Measurements from ENCODE around the gene SKOR1. TPM values are rescaled to one million over a fixed set of nuclear protein-coding genes. Genes with fewer than 3 reads are reported as not detected.
A peak's percentile ranks its signal among the peaks of the same experiment; 100 is the strongest.

The SKOR1 gene
- total RNA-seq, 1 experiment from 2014 or later: 0.05 TPM

DNA sequence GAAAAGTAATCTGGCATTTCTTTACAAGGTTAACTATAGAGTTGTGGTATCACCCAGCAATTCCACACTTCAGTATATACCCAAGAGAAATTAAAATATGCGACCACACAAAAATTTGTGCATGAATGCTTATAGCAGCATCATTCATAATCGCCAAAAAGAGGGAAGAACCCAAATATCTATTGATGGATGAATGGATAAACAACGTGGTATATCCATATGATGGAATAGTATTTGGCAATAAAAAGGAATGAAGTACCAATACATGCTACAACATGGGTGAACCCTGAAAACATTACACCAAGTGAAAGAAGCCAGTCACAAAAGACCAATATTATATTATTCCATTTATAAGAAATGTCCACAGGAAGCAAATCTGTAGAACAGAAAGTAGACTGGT, 8.6 kb upstream of the SKOR1 start:
- no peak for DNase-seq (ENCODE audit: extremely low read depth, low read depth)

DNA sequence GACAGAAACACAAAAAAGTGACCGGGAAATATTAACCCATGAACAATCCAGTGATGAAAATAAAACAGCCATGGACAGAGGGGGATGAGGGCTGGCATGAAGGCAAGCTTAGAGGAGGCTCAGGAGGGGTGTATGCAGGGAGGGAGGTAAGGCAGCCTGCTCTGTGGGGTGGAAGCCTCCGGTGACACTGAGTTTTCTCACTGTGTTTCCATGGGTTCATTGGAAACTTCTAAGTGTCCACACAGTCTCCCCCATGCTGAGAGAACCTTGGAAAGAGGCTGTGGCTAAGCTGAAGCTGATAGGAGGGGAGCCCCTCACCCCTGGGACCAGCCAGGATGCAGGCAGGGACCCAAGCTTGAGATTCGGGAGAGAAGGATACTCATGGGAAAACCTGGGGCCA, 6.8 kb upstream of the SKOR1 start:
- no peak for DNase-seq (ENCODE audit: extremely low read depth, low read depth)

DNA sequence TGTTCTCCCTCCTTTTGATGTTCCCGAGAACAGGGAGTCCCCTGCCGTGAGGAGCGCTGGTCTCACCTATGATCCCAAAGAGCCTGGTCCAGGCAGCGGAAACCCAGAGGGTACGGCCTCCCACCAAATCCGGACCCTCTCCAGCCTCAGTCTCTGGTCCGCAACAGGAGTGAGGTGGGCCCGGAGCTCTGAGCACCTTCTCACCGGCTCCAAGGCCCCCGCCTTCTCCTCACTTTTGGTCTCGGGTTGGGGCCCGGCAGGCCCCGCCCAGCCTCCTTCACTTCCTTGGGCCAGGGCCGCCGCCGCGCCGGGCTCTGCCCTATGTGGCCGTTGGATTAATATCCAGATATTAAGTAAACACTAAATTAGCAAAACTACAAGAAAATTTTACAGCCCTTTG, 5.7 kb upstream of the SKOR1 start:
- no peak for DNase-seq (ENCODE audit: extremely low read depth, low read depth)

DNA sequence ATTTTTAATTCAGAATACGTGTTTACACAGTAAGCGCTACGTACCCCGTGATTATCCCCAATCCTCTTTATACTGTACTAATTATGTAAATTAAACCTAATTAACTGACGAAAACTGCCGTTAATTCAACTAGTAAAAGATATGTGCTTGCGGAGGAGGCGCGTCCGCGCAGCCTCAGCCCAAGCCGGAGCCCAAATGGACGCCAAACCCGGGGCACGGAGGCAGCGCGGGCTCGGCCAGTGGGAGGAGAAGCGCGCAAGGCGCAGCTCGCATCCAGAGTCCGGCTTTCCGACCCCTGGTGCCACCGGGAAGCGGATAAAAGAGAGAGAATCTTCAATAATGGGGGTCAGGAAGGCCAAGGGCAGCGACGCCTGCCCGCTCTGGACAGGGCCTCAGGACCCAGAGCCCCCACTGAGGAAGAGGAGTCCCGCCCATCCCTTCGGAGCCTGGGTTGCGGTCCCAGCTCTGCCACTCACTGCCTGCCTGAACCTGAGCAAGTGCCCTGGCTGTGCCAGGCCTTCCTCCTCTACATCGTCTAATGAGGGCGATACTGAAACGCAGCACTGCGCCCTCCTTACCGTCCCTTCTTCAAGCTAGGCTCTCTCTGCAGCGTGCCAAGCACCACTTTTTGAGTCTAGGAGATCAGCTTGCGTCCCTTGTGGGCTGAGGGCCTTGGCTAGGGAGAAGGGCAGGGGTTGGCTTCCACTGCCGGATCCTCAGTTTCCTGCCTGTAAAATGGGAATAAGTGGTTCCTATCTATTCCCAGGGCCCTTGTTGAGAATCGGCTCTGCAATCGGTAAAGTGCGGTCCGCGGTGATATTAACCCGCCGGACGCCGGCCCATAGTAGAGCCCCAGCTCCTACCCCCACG, 5.0 kb upstream of the SKOR1 start:
- no peak for DNase-seq (ENCODE audit: extremely low read depth, low read depth)

DNA sequence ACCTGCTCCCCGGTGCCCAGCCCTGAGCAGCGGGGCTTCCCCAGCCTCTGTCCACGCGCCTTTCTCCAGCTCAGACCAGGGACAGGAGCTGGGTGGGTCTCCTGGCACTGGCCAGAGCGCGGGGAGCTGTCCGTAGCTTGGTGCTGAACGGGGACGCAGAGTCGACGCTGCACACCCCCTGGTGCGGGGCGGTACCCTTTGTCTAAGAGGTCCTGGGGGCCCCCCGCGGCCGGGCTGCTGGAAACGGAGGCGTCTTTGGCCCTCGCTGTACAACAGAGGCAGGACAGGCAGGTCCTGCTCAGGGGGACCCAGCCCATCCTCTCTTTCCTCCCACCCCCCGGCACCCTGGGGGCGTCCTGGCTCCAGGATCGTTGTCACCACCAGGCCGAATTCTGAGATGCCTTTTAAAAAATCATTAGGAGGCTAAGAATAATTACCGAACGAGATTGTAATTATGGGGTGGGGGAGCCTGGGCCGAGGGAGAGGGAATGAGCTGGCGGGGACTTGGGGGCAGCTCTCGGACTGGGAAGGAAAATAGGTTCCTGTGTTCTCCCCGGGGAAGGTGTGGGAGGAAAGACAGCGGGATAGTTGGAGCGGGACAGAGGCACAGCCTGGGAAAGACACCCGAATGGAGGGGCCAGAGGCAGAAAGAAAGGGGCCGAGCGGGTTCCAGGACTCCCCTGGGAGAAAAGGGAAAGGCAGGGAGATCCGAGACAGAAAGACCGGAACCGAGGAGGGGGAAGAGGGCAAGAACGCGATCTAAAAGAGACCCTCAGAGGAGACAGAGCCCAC, 4.1 kb upstream of the SKOR1 start:
- DNase-seq (ENCODE audit: extremely low read depth, low read depth): peak; percentile 26

DNA sequence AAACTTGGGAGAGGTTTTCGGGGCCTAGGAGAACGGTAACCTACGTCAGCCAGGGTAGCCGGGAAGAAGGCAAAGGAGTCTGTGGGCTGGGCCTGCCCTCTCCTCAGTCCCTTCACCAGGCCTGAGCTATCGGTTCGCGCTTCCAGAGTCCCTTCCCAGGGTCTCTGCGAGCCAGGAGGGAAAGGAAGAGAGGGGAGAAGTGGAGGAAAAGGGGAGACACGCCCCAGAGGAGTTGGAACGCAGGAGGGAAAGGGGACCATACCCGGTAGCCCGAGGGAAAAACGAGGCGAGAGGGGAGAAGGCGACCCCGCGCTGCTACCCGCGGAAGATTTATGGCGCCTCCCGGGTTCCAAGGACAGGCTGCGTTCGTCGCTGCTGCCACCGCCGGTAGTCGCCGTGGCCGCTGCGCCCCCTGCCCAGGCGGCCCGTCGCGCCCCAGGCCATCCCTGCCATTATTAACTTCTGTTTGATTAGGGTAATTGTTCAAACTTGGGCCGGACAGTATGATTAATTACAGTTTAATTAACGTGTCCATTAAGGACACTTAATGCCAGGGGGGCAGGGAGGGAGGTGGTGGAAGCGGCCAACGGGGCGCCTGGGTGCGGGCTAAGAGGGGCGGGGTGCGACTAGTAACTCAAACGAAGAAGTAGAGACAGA, 3.4 kb upstream of the SKOR1 start:
- no peak for DNase-seq (ENCODE audit: extremely low read depth, low read depth)

DNA sequence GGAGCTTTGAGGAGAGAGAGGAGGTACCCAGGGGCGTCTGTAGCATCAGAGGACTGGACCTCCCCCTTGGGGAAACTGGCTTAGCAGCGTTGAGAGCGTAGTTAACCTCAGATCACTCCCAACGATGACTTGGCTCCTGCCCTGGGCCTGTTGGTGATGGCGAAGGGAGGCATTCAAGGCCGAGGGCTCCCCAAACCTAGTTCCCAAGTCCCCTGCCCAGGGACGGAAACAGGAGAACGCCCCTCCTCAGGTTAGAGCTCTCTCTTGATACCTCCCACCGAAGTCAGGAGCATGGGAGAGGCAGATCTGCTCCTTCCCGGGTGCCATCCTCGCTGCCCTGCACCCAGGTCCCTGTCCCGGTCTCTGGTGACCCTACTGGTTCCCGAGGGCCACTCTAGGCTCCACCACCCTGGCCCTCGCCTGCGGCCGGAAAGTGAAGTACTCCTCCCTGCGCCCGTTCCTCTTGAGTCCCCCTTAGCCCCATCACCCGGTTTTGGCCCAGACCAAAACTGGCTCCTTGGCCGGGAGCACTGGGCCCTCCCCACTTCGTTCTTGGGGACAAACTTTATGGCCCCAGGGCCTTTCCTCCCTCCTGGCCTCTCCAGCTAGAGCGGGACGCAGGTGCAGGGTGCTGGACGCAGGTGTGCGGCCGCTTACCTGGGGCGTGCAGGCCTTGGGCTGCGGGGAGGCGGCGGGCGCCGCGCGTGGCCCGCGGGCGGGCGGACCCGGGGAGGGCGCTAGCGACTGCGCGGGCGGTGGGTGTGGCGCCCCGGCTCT, 2.6 kb upstream of the SKOR1 start:
- no peak for DNase-seq (ENCODE audit: extremely low read depth, low read depth)

DNA sequence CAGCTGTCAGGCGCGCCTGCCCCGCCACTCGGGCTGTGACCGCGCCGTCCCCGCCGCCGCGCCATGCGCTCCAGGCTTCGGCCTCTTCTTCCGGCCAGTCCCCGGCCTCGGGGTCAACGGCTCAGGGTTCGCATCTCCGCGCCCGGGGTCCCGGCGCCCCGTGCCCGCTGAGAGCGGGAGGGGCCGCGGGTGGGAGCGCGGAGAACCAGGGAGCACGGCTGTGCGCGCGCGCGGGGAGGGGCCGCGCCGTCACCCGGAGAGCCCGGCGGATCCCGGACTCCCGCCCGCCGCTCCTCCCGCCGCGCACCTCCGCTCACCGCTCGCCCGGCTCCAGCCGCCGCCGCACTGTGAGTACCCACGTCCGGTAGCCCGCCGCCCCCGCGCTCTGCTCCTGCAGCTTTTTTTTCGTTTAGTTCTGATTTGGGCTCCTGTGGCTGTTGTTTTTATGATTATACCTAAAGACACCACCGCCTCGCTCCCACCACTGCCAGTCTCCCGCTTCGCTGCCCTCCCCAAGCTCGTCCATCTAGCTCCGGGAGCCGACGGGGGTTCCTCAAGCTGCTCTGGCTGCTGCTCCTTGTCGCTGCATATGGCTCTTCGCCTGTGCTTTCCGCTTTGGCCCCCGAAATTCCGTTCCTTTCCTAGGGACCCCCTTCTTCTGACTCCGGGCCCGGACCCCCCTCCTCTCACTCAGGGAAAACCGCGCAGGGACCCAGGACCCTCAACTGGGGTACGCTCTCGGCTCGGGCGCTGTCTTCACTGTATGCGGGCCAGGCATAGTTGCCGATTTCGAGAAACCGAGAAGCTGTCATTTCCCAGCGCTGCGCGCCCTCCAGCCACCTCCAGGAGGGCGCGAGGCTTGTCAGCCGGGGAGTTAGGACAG, 1.8 kb upstream of the SKOR1 start:
- DNase-seq (ENCODE audit: extremely low read depth, low read depth): no peak

DNA sequence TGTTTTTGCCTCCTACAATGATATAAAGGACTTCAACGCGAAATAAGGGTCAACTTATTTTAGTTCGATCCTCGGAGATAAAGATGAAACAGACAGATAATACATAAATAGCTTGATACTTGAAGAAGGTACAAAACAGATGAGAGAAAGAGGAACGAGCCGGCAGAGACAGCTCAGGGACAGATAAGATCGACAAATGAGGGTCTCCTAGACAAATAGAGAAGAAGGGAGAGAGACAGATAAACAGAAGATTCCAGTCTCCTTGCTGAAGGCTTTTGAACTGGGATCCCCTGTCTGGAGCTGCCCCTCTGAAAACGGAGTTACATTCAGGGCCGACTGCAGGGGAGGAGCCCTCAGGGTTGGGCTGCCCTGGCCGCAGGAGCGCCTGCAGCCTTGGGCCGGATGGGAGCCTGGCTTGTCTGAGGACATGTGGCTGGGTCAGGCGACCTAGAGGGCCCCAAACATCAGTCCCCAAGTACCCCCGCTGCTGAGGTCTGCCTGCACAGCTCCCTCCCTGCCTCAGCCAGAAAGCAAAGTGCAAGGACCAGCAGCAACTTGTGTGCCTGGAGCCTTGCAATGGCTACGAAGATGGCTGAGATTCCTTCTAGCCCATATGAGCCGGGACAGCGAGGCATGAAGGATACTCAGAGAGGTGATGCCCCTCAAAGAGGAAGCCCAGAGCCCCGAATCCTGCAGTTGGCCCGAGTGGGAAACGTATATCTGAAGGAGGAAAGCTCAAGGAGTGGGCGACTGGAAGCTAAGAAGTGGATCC, 926 bp upstream of the SKOR1 start:
- DNase-seq (ENCODE audit: extremely low read depth, low read depth): no peak

DNA sequence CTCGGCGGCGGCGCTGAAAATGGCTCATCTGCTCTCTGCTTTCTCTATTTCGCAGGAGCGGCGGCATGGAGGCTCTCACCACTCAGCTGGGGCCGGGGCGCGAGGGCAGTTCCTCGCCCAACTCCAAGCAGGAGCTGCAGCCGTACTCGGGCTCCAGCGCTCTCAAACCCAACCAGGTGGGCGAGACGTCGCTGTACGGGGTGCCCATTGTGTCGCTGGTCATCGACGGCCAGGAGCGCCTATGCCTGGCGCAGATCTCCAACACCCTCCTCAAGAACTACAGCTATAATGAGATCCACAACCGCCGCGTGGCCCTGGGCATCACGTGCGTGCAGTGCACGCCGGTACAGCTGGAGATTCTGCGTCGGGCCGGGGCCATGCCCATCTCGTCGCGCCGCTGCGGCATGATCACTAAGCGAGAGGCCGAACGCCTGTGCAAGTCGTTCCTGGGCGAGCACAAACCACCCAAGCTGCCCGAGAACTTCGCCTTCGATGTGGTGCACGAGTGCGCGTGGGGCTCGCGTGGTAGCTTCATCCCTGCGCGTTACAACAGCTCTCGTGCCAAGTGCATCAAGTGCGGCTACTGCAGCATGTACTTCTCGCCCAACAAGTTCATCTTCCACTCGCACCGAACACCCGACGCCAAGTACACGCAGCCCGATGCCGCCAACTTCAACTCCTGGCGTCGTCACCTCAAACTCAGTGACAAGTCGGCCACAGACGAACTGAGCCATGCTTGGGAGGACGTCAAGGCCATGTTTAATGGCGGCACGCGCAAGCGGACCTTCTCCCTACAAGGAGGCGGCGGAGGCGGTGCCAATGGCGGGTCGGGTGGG, 790 bp downstream of the SKOR1 start:
- DNase-seq (ENCODE audit: extremely low read depth, low read depth): no peak

DNA sequence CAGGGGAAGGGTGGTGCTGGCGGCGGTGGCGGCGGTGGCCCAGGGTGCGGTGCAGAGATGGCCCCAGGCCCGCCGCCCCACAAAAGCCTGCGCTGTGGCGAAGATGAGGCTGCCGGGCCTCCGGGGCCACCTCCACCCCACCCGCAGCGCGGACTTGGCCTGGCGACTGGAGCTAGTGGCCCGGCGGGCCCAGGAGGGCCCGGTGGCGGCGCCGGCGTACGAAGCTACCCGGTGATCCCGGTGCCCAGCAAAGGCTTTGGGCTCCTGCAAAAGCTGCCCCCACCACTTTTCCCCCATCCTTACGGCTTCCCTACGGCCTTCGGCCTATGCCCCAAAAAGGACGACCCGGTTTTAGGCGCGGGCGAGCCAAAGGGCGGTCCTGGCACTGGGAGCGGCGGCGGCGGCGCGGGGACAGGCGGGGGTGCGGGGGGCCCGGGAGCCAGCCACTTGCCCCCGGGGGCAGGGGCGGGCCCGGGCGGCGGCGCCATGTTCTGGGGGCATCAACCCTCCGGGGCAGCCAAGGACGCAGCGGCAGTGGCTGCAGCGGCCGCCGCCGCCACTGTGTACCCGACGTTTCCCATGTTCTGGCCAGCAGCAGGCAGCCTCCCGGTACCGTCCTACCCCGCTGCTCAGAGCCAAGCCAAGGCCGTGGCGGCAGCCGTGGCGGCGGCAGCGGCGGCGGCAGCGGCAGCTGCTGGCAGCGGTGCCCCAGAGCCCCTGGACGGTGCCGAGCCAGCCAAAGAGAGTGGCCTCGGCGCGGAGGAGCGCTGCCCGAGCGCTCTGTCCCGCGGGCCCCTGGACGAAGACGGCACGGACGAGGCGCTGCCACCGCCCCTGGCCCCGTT, 1.6 kb downstream of the SKOR1 start:
- no peak for DNase-seq (ENCODE audit: extremely low read depth, low read depth)

DNA sequence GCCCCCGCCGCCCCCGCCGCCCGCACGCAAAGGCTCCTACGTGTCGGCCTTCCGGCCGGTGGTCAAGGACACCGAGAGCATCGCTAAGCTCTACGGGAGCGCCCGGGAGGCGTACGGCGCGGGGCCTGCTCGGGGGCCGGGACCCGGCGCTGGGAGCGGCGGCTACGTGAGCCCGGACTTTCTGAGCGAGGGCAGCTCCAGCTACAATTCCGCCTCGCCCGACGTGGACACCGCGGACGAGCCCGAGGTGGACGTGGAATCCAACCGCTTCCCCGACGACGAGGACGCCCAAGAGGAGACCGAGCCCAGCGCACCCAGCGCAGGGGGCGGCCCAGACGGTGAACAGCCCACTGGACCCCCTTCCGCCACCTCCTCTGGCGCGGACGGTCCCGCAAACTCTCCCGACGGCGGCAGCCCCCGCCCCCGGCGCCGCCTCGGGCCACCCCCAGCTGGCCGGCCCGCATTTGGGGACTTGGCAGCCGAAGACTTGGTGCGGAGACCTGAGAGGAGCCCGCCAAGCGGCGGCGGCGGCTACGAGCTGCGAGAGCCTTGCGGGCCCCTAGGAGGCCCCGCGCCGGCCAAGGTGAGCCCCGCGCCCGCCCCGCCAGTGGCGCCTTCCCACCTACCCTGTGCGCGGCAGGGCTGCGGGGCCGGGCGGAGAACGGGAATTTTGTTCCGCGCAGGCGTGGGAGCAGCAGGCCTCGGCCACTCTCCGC, 2.4 kb downstream of the SKOR1 start:
- no peak for DNase-seq (ENCODE audit: extremely low read depth, low read depth)

DNA sequence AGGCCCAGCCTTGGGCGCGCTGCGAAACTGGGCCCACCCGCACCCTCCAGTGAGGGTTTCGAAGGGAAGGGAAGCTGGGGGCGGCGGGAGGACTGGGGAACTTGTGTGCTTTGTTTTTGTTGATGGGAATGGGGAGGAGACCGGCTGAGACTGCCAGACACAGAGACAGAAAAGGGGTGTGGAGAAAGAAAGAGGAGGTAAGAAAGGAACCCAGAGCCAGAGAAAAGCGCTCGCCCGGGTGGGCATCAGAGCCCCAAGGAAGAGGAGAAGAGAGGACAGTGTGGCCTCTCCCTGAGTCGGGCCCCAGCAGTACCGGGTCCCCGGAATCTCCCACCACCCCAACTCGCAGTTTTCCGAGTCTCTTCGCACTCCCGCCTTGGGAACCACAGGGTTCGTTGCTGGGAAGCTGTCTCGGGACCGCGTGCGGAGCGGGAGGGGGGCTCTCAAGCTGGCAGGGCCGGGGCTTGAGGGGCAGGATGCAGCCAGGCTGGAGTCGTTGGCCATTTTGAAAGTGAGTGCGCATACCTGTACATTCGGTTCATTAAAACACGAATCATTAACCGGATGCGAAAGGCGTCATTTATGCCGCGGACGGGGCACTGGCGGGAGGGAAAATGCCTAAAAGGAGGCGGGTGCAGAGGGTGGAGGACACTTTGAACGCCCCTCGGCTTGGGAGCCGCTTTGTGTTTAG, 3.1 kb downstream of the SKOR1 start:
- DNase-seq (ENCODE audit: extremely low read depth, low read depth): no peak

DNA sequence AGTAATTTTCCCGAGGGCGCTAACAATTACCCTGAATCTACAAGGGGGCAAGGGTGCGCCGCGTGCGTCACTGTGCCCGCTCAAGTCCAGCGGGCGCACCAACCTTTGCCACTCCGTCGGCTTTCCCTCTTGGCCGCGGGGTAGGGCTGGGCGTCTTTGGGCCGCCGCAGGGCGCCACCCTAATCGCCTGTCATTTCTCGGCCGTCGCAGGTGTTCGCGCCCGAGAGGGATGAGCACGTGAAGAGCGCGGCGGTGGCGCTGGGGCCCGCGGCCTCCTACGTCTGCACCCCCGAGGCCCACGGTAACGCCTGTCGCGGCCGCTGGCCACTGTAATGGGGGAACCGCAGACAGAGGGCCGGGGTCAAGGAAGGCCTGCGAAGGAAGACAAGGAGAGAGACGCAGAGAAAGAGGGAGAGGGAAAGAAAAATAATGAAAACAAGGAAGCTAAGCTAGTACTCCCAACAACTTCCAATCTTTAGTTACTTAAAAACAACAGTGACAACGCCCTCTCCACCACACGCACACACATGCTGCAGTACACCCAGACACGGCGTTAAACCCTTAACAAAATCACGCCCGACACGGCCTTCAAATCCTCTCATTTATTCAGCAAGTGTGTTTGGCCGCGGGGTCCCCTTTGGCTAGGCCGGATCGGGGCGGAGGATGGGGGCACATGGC, 3.8 kb downstream of the SKOR1 start:
- no peak for DNase-seq (ENCODE audit: extremely low read depth, low read depth)
